H1 (cell line): Measurements from ENCODE around the gene FCMR. TPM values are rescaled to one million over a fixed set of nuclear protein-coding genes. Genes with fewer than 3 reads are reported as not detected.

ENCODE experiments used
- CEBPB ChIP-seq: IDR thresholded peaks from 2 replicates; pipeline ENCODE4 v1.6.1; 2012; ENCODE audit warnings: low read depth, low read length
- CHD1 ChIP-seq: IDR thresholded peaks from 2 replicates; pipeline ENCODE4 v1.6.1; 2012; ENCODE audit warnings: low read depth, low read length, improper control_type of control experiment
- KDM5A ChIP-seq: fragments of 200-600 bp; IDR thresholded peaks from 2 replicates; pipeline ENCODE4 v1.7.1; 2012; ENCODE audit warnings: mild to moderate bottlenecking, low read length, inconsistent platforms, mixed read lengths
- SAP30 ChIP-seq: fragments of 300-600 bp; sonication (generic); IDR thresholded peaks from 2 replicates; pipeline ENCODE4 v1.7.1; 2012; ENCODE audit warnings: low read length, moderate library complexity, mild to moderate bottlenecking, inconsistent platforms; ENCODE audit not compliant: insufficient read depth, insufficient replicate concordance
- TAF7 ChIP-seq: optimal IDR thresholded peaks from 2 replicates; pipeline ENCODE3; 2011; ENCODE audit warnings: low read depth, mild to moderate bottlenecking, inconsistent platforms, low read length, moderate library complexity, borderline replicate concordance
- polyA plus RNA-seq, 7 experiments: library from polyadenylated mRNA; depleted of rRNA in 3 of 7; stranded (reverse) in 5 of 7; unstranded in 2 of 7; fragments of >200 nt in 5 of 7; fragments of 200-250 nt in 2 of 7; gene quantifications; 1 replicate in 5 of 7; 2 replicates in 1 of 7; 4 replicates in 1 of 7; pipeline versions ENCODE4 v1.2.1 to v1.2.3, GENCODE V29; 2011 to 2013; ENCODE audit warnings: missing spikeins in 2 of 7, mixed read lengths in 2 of 7
- total RNA-seq: library from RNA; stranded (reverse); fragmentation: NEBNext Ultra II Directional; extraction: Animal tissue kit (Norgen Biotek cat#: 25700); gene quantifications from 2 replicates; pipeline ENCODE4 v1.2.1, GENCODE V29; 2021

The FCMR gene
- total and polyA plus RNA-seq, 2 of the 8 experiments (the other 6 are each of a cell fraction or from before 2014, with no cell fraction given) = 0.53 TPM; not detected in 1

DNA sequence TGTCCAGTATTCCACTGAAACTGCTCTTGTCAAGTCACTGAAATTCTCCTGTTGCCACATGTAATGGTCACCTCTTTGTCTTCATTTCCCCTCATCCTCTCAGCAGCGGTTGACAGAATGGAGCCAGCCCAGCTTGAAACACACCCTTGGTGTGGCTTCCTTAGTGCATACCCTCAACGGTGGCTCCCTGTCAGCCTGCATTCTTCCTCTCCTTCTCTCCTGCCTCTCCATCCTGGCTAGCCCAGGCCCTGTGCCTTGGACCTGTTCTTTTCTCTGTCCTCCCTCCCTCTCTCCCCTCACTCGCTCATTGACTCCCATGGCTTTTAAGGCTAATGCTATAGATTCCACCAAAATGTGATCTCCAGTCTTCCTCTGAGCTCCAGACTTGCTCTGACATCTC is 3.7 kb downstream of the FCMR start (continued):
- TF ChIP-seq CHD1 (no peak), TAF7 (no peak), KDM5A (no peak), CEBPB (no peak), SAP30 (no peak)
